Suprapubic skin (tissue), 4 donors: ENCODE data around the gene PHTF2. TPM values are rescaled to one million over a fixed set of nuclear protein-coding genes. Genes with fewer than 3 reads are reported as not detected.

Experiments used
- DNase-seq, 2 donors: peaks; one replicate each; pipeline ENCODE4 v3.0.0-alpha.2; 2019; ENCODE audit warnings: low spot score in 2 of 2
- H3K27ac ChIP-seq: fragments of 200-600 bp; sonication (generic); one replicate; pipeline ENCODE4 v1.5.1; 2019
- H3K27me3 ChIP-seq: fragments of 200-600 bp; sonication (generic); one replicate; pipeline ENCODE4 v1.5.1; 2019
- H3K36me3 ChIP-seq: fragments of 200-600 bp; sonication (generic); one replicate; pipeline ENCODE4 v1.5.1; 2019
- H3K4me1 ChIP-seq: fragments of 200-600 bp; sonication (generic); one replicate; pipeline ENCODE4 v1.5.1; 2019
- H3K4me3 ChIP-seq: fragments of 200-600 bp; sonication (generic); one replicate; pipeline ENCODE4 v1.5.1; 2019; ENCODE audit warnings: mild to moderate bottlenecking
- H3K9me3 ChIP-seq: fragments of 200-600 bp; sonication (generic); one replicate; pipeline ENCODE4 v1.5.1; 2019
- CTCF ChIP-seq, 2 donors: fragments of 200-600 bp in 1 of 2; fragments of 450-650 bp in 1 of 2; sonication (generic) in 1 of 2; IDR thresholded peaks; one replicate each; pipeline ENCODE4 v1.5.1; 2016 to 2019; ENCODE audit warnings: antibody characterized with exemption in 2 of 2, mild to moderate bottlenecking in 1 of 2, moderate library complexity in 1 of 2
- EP300 ChIP-seq: sonication (generic); formaldehyde crosslinking; IDR thresholded peaks from one replicate; pipeline ENCODE4 v1.6.1; 2017; ENCODE audit warnings: antibody characterized with exemption
- POLR2A ChIP-seq, 2 donors: fragments of 450-650 bp; IDR thresholded peaks; one replicate each; pipeline ENCODE4 v1.6.1; 2017; ENCODE audit warnings: antibody characterized with exemption in 2 of 2, mild to moderate bottlenecking in 2 of 2, moderate library complexity in 2 of 2
- POLR2AphosphoS5 ChIP-seq, 3 donors: sonication (generic); formaldehyde crosslinking; IDR thresholded peaks; one replicate each; pipeline ENCODE4 v1.6.1; 2017; ENCODE audit warnings: antibody characterized with exemption in 3 of 3
- WGBS: methylation state at CpG from one replicate; pipeline ENCODE4 v1.1.5; 2018; 5-methylcytosine and 5-hydroxymethylcytosine counted together
- total RNA-seq, 4 donors: library from RNA; depleted of rRNA; stranded (reverse); fragments of >200 nt; gene quantifications; one replicate each; pipeline ENCODE4 v1.1.0, GENCODE V29; 2016

PHTF2 gene
- total RNA-seq, 4 donors from 2014 or later = 9.6 to 33.7 (median 15.7) TPM

GRCh38 chr7:77837966-77838365 lies 39.4 kb downstream of the PHTF2 start:
- Histone ChIP-seq H3K27me3 (no peaks in the 10 kb centered on the region), H3K27ac (no peak overlapping the region), H3K4me3 (no peak overlapping the region), H3K9me3 (no peaks in the 10 kb centered on the region), H3K36me3 (no peaks in the 10 kb centered on the region), H3K4me1 (peaks cover 16% of the 10 kb centered on the region)
- DNase-seq = no peak
- WGBS = 75% methylated on average over 1 of the region's 1 CpG
- TF ChIP-seq CTCF (IDR thresholded peaks at IDR 0.05) (no peak), EP300 (no peak), POLR2AphosphoS5 (IDR thresholded peaks at IDR 0.05) (no peak), POLR2A (IDR thresholded peaks at IDR 0.05) (no peak)

GRCh38 chr7:77838929-77839491 lies 40.4 kb downstream of the PHTF2 start:
- Histone ChIP-seq H3K4me3 (no peak overlapping the region), H3K27me3 (no peaks in the 10 kb centered on the region), H3K4me1 (peaks cover 13% of the 10 kb centered on the region), H3K36me3 (peaks cover 1% of the 10 kb centered on the region), H3K27ac (no peak overlapping the region), H3K9me3 (no peaks in the 10 kb centered on the region)
- no peak for DNase-seq
- 80% methylated on average over 3 of the region's 3 CpGs for WGBS
- TF ChIP-seq POLR2A (IDR thresholded peaks at IDR 0.05) = no peak
- TF ChIP-seq EP300 = no peak
- TF ChIP-seq POLR2AphosphoS5 (IDR thresholded peaks at IDR 0.05) = no peak
- TF ChIP-seq CTCF (IDR thresholded peaks at IDR 0.05) = no peak

- 82% methylated on average over 2 of the region's 2 CpGs for WGBS
- TF ChIP-seq CTCF (IDR thresholded peaks at IDR 0.05) (no peak), EP300 (no peak), POLR2A (IDR thresholded peaks at IDR 0.05) (no peak), POLR2AphosphoS5 (IDR thresholded peaks at IDR 0.05) (no peak)
- Histone ChIP-seq H3K27ac (no peak overlapping the region), H3K36me3 (peaks cover 3% of the 10 kb centered on the region), H3K4me3 (no peak overlapping the region), H3K27me3 (no peaks in the 10 kb centered on the region), H3K4me1 (peaks cover 7% of the 10 kb centered on the region), H3K9me3 (no peaks in the 10 kb centered on the region)
- DNase-seq = no peak
Observed at GRCh38 chr7:77839919-77840318, 41.3 kb downstream of the PHTF2 start.

GRCh38 chr7:77843194-77843593 lies 44.6 kb downstream of the PHTF2 start:
- Histone ChIP-seq H3K27me3 (no peaks in the 10 kb centered on the region), H3K9me3 (no peaks in the 10 kb centered on the region), H3K36me3 (peaks cover 3% of the 10 kb centered on the region), H3K4me3 (no peak overlapping the region), H3K4me1 (no peaks in the 10 kb centered on the region), H3K27ac (no peak overlapping the region)
- no peak for DNase-seq
- WGBS = 93% methylated on average over 2 of the region's 2 CpGs
- TF ChIP-seq CTCF (IDR thresholded peaks at IDR 0.05) = no peak
- TF ChIP-seq POLR2AphosphoS5 (IDR thresholded peaks at IDR 0.05) = no peak
- no peak for TF ChIP-seq POLR2A (IDR thresholded peaks at IDR 0.05)
- no peak for TF ChIP-seq EP300

GRCh38 chr7:77846317-77847092 lies 47.9 kb downstream of the PHTF2 start:
- H3K36me3 ChIP-seq = peaks cover 3% of the 10 kb centered on the region
- no peak overlapping the region for H3K4me3 ChIP-seq
- H3K27ac ChIP-seq = no peak overlapping the region
- 82% methylated on average over 8 of the region's 8 CpGs for WGBS
- no peak for DNase-seq
- H3K9me3 ChIP-seq = no peaks in the 10 kb centered on the region
- no peaks in the 10 kb centered on the region for H3K27me3 ChIP-seq
- H3K4me1 ChIP-seq = no peaks in the 10 kb centered on the region
- TF ChIP-seq CTCF (IDR thresholded peaks at IDR 0.05) = no peak
- no peak for TF ChIP-seq POLR2AphosphoS5 (IDR thresholded peaks at IDR 0.05)
- TF ChIP-seq EP300 = no peak
- TF ChIP-seq POLR2A (IDR thresholded peaks at IDR 0.05) = no peak
